ENCODE data around the gene FCER2.

DNA sequence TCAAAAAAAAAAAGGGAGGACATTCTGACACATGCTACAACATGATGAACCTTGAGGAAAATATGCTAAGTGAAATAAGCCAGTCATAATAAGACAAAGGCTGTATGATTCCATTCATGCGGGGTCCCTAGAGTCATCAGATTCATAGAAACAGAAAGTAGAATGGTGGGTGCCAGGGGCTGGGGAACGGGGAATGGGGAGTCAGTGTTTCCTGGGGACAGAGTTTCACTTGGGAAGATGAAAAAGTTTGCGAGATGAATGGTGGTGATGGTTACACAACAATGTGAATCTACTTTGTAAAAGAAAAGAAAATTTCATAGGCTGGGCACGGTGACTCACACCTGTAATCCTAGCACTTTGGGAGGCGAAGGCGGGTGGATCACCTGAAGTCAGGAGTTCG is 36.1 kb upstream of the FCER2 start:
- TF ChIP-seq, protein P1, sequence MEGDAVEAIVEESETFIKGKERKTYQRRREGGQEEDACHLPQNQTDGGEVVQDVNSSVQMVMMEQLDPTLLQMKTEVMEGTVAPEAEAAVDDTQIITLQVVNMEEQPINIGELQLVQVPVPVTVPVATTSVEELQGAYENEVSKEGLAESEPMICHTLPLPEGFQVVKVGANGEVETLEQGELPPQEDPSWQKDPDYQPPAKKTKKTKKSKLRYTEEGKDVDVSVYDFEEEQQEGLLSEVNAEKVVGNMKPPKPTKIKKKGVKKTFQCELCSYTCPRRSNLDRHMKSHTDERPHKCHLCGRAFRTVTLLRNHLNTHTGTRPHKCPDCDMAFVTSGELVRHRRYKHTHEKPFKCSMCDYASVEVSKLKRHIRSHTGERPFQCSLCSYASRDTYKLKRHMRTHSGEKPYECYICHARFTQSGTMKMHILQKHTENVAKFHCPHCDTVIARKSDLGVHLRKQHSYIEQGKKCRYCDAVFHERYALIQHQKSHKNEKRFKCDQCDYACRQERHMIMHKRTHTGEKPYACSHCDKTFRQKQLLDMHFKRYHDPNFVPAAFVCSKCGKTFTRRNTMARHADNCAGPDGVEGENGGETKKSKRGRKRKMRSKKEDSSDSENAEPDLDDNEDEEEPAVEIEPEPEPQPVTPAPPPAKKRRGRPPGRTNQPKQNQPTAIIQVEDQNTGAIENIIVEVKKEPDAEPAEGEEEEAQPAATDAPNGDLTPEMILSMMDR (IDR thresholded peaks at IDR 0.05): no peak
- no peak for TF ChIP-seq POLR2A (IDR thresholded peaks at IDR 0.05)

Data from heart left ventricle (tissue), 13 donors.